Fibroblast of villous mesenchyme (primary cell): ENCODE data around the gene OR4C45. TPM values are rescaled to one million over a fixed set of nuclear protein-coding genes. Genes with fewer than 3 reads are reported as not detected.

ENCODE experiments used
- DNase-seq: peaks from one replicate; pipeline ENCODE4 v3.0.0-alpha.2; 2010; ENCODE audit warnings: low read depth
- H3K4me3 ChIP-seq: 2 replicates; pipeline ENCODE4 v1.5.1; 2011; ENCODE audit warnings: low read depth, mild to moderate bottlenecking, low read length
- total RNA-seq: library from RNA; depleted of rRNA; stranded (reverse); fragments of >200 nt; gene quantifications from 2 replicates; pipeline ENCODE4 v1.2.3, GENCODE V29; 2012
- TF ChIP-seq, protein P1 (sequence below): IDR thresholded peaks from 2 replicates; pipeline ENCODE4 v1.5.1; 2012; ENCODE audit warnings: low read depth, mild to moderate bottlenecking, low read length; ENCODE audit not compliant: insufficient read depth

The OR4C45 gene
- total RNA-seq, 1 donor = not detected

- no peak for DNase-seq
- TF ChIP-seq, protein P1, sequence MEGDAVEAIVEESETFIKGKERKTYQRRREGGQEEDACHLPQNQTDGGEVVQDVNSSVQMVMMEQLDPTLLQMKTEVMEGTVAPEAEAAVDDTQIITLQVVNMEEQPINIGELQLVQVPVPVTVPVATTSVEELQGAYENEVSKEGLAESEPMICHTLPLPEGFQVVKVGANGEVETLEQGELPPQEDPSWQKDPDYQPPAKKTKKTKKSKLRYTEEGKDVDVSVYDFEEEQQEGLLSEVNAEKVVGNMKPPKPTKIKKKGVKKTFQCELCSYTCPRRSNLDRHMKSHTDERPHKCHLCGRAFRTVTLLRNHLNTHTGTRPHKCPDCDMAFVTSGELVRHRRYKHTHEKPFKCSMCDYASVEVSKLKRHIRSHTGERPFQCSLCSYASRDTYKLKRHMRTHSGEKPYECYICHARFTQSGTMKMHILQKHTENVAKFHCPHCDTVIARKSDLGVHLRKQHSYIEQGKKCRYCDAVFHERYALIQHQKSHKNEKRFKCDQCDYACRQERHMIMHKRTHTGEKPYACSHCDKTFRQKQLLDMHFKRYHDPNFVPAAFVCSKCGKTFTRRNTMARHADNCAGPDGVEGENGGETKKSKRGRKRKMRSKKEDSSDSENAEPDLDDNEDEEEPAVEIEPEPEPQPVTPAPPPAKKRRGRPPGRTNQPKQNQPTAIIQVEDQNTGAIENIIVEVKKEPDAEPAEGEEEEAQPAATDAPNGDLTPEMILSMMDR = no peak
- H3K4me3 ChIP-seq = no peak overlapping the region
Measured at GRCh38 chr11:50071584-50072225, 39.0 kb downstream of the OR4C45 start.

DNA sequence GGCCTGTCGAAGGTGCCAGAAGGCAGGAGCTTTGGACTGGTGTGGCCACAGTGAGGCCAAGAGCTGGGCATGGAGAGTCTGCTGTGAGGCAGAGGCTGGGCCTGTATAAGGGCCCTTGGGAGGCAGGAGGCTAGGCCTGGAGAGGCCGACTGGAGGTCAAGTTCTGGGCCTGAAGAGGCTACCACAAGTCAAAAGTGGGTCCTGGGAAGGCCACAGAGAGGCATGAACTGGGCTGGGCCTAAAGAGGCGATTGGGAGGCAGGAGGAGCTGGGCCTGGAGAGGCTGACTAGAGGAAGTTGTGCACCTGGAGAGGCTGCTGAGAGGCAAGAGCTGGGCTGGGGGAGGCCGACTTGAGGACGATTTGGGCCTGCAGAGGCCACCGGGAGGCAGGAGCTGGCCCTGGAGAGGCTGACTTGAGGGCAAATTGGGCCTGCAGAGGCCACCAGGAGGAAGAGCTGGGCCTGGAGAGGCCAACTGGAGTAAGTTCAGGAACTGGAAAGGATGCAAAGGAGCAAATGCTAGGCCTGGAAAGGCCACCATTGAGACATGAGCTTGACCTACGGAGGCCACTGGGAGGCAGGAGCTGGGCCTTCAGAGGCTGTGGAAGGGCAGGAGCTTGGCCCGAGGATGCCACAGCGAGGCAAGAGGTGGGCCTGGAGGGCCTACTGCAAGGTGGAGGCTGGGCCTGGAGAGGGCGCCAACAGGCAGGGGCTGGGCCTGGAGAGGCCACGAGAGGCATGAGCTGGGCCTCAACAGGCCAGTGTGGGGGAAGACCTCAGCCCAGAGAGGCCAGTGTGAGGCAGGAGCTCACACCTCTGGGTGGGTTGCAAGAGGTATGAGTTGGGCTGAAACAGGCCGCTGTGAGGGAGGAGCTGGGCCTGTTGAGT lies 39.8 kb downstream of the OR4C45 start:
- TF ChIP-seq, protein P1 = no peak
- no peak for DNase-seq
- H3K4me3 ChIP-seq = no peak overlapping the region

DNA sequence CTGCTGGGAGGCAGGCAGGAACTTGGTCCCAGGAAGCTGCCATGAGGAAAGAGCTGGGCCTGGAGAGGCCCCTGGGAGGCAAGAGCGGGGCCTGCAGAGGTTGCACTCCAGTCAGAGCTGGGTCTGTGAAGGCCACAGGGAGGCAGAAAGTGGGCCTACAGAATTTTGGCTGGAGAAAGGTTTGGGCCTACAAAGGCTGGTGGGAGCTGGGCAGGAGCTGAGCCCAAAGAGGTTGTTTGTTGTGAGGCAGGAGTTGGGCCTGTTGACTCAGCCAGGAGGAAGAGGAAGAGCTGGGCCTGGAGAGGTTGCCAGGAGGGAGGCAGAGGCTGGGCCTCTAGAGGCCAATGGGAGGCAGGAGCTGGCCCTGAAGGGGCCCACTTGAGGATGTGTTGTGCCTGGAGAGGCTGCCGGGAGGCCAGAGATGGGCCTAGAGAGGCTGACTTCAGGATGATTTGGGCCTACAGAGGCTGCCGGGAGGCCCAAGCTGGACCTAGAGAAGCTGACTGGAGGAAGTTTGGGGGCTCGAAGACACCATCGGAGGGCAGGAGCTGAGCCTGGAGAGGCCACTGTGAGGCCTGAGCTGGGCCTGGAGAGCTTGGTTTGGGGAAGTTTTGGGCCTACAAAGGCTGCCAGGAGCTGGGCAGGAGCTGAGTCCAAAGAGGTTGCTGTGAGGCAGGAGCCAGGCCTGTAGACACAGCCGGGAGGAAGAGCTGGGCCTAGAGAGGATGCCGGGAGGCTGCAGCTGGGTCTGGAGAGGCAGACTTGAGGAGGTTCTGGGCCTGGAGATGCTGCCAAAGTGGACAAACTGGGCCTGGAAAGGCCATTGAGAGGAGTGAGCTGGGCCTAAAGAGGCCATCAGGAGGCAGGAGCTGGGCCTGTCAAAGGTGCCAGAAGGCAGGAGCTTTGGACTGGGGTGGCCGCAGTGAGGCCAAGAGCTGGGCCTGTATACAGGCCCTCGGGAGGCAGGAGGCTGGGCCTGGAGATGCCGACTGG lies 40.7 kb downstream of the OR4C45 start:
- no peak for DNase-seq
- no peak overlapping the region for H3K4me3 ChIP-seq
- TF ChIP-seq, protein P1 = no peak

DNA sequence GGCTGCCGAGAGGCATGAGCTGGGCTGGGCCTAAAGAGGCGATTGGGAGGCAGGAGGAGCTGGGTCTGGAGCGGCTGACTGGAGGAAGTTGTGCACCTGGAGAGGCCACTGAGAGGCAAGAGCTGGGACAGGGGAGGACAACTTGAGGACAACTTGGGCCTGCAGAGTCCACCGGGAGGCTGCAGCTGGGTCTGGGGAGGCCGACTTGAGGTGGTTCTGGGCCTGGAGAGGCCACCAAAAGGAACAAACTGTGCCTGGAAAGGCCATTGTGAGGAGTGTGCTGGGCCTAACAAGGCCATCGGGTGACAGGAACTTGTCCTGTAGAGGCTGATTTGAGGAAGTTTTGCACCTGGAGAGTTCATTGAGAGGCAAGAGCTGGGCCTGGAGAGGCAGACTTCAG lies 41.5 kb downstream of the OR4C45 start:
- DNase-seq = no peak
- TF ChIP-seq, protein P1 = no peak
- H3K4me3 ChIP-seq = no peak overlapping the region

DNA sequence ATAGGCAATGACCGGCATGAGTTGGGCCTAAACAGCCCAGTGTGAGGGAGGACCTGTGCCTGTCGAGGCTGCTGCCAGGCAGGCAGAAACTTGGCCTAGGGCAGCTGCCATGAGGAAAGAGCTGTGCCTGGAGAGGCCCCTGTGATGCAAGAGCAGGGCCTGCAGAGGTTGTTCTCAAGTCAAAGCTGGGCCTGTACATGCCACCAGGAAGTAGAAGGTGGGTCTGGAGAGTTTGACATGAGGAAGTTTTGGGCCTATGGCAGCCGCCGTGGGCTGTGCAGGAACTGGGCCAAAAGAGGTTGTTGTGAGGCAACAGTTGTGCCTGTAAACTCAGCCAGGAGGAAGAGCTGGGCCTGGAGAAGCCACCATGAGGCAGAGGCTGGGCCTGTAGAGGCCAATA lies 43.2 kb downstream of the OR4C45 start:
- H3K4me3 ChIP-seq = no peak overlapping the region
- TF ChIP-seq, protein P1 = no peak
- no peak for DNase-seq

DNA sequence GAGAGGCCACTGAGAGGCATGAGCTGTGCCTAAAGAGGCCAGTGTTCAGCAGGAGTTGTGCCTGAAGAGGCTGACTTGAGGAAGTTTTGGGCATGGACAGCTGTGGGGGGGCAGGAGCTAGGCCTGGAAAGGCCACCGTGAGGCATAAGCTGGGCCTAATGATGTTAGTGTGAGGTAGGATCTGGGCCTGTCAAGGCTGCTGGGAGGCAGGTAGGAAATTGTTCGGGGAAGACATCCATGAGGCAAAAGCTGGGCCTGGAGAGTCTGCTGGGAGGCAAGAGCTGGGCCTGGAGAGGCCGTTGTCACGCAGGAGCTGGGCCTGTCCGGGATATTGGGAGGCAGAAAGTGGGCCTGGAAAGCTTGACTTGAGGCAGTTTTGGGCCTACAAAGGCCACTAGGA lies 44.9 kb downstream of the OR4C45 start:
- TF ChIP-seq, protein P1 = no peak
- no peak for DNase-seq
- H3K4me3 ChIP-seq = no peak overlapping the region
